ENCODE measurements around the gene RASGRP1. TPM values are rescaled to one million over a fixed set of nuclear protein-coding genes. Genes with fewer than 3 reads are reported as not detected.

RASGRP1 gene
- polyA plus RNA-seq, 1 donor (not counting 4 experiments of a cell fraction or from before 2014, with no cell fraction given): 0.28 TPM

DNA sequence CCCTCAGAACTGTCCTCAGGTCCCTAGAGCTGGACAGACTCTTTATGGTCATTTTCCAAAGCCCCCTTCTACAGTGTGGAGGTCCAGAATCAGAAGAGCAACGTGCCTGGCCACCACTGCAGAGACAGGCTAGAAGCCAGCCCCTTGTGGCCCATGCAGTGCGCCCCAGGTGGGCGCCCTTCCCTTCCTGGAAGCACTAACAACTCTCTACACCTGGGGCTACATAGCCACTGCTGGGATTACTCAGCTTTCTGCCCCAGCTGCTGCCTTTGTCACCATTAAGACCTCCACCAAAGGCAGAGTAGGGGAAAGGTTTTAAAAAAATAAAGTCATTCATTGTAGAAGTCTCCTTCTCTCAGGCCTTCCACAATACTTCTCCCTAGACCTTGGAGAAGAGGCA is 2.3 kb downstream of the RASGRP1 start:
- Histone ChIP-seq H3K9me1 (ENCODE audit: control insufficient read depth, extremely low read depth, insufficient read depth, low read length) (no peaks in the 10 kb centered on the region), H3K36me3 (ENCODE audit: control insufficient read depth in 2 of 2, extremely low read depth in 1 of 2, insufficient read depth in 2 of 2, low read length in 2 of 2) (no peaks in the 10 kb centered on the region), H3K9me3 (ENCODE audit: control insufficient read depth, low read depth, low read length) (no peaks in the 10 kb centered on the region), H3K79me2 (ENCODE audit: control insufficient read depth, insufficient read depth, low read length) (no peaks in the 10 kb centered on the region), H3K27ac (ENCODE audit: control insufficient read depth, insufficient read depth, low read length) (no peak overlapping the region), H3K4me1 (ENCODE audit: control insufficient read depth, extremely low read depth, insufficient read depth, low read length) (no peaks in the 10 kb centered on the region), H3K4me2 (ENCODE audit: control insufficient read depth, extremely low read depth, insufficient read depth, low read depth, low read length) (no peak overlapping the region), H3K27me3 (ENCODE audit: control insufficient read depth, extremely low read depth, insufficient read depth, low read length) (peaks cover 41% of the 10 kb centered on the region), H3K4me3 (ENCODE audit: control insufficient read depth in 2 of 3, extremely low read depth in 1 of 3, insufficient read depth in 2 of 3, low read depth in 1 of 3, low read length in 3 of 3) (no peak overlapping the region), H3K9ac (ENCODE audit: control insufficient read depth, extremely low read depth, insufficient read depth, low read length) (no peak overlapping the region), H4K20me1 (ENCODE audit: control insufficient read depth, extremely low read depth, insufficient read depth, low read length) (peaks cover 2% of the 10 kb centered on the region), H2AFZ (ENCODE audit: control insufficient read depth, low read length) (no peak overlapping the region)
- FAIRE-seq (no peak), DNase-seq (ENCODE audit: low read depth, low spot score) (no peak)
- TF ChIP-seq, protein P1, sequence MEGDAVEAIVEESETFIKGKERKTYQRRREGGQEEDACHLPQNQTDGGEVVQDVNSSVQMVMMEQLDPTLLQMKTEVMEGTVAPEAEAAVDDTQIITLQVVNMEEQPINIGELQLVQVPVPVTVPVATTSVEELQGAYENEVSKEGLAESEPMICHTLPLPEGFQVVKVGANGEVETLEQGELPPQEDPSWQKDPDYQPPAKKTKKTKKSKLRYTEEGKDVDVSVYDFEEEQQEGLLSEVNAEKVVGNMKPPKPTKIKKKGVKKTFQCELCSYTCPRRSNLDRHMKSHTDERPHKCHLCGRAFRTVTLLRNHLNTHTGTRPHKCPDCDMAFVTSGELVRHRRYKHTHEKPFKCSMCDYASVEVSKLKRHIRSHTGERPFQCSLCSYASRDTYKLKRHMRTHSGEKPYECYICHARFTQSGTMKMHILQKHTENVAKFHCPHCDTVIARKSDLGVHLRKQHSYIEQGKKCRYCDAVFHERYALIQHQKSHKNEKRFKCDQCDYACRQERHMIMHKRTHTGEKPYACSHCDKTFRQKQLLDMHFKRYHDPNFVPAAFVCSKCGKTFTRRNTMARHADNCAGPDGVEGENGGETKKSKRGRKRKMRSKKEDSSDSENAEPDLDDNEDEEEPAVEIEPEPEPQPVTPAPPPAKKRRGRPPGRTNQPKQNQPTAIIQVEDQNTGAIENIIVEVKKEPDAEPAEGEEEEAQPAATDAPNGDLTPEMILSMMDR (optimal IDR thresholded peaks at IDR 0.05 in 1 of 3, IDR thresholded peaks at IDR 0.05 in 1 of 3, conservative IDR thresholded peaks at IDR 0.05 in 1 of 3; ENCODE audit: extremely low read depth in 1 of 3, insufficient read depth in 2 of 3, low read length in 3 of 3): no peak
- no peak for TF ChIP-seq EZH2 (IDR thresholded peaks at IDR 0.05; ENCODE audit: low read length)
- dilution Hi-C loops (cut with MboI; ENCODE audit: extremely low pct_ligation_motif_present, low sequenced_read_pairs): no loop called here

DNA sequence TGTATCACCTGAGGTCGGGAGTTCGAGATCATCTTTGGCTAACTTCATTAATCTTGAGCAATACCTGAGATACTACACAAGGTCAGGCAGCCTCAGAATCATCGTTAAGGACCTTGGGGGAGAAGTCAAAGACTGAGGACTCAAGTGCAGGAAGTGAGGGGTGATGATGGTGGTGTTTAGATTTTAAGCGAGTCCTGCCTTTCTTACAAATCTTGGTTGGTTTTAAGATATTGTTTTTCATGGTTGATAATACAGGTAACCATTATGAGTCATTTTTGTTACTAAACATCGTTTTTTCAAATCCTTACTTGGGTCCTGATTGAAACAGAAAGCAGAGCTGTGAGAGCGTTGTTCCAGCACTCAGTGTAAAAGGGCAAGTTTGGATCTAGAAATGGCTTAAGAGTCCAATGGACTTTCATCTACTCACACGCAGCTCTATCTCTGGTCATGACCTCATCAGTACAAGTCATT is 4.1 kb downstream of the RASGRP1 start:
- no peak for FAIRE-seq
- Histone ChIP-seq H3K4me3 (ENCODE audit: control insufficient read depth in 2 of 3, extremely low read depth in 1 of 3, insufficient read depth in 2 of 3, low read depth in 1 of 3, low read length in 3 of 3) (no peak overlapping the region), H3K4me1 (ENCODE audit: control insufficient read depth, extremely low read depth, insufficient read depth, low read length) (no peaks in the 10 kb centered on the region), H3K27me3 (ENCODE audit: control insufficient read depth, extremely low read depth, insufficient read depth, low read length) (peaks cover 29% of the 10 kb centered on the region), H3K9me3 (ENCODE audit: control insufficient read depth, low read depth, low read length) (no peaks in the 10 kb centered on the region), H4K20me1 (ENCODE audit: control insufficient read depth, extremely low read depth, insufficient read depth, low read length) (peaks cover 2% of the 10 kb centered on the region), H3K36me3 (ENCODE audit: control insufficient read depth in 2 of 2, extremely low read depth in 1 of 2, insufficient read depth in 2 of 2, low read length in 2 of 2) (no peaks in the 10 kb centered on the region), H3K4me2 (ENCODE audit: control insufficient read depth, extremely low read depth, insufficient read depth, low read depth, low read length) (no peak overlapping the region), H3K9ac (ENCODE audit: control insufficient read depth, extremely low read depth, insufficient read depth, low read length) (no peak overlapping the region), H2AFZ (ENCODE audit: control insufficient read depth, low read length) (no peak overlapping the region), H3K9me1 (ENCODE audit: control insufficient read depth, extremely low read depth, insufficient read depth, low read length) (no peaks in the 10 kb centered on the region), H3K27ac (ENCODE audit: control insufficient read depth, insufficient read depth, low read length) (no peak overlapping the region), H3K79me2 (ENCODE audit: control insufficient read depth, insufficient read depth, low read length) (no peaks in the 10 kb centered on the region)
- dilution Hi-C loops (cut with MboI; ENCODE audit: extremely low pct_ligation_motif_present, low sequenced_read_pairs): no loop called here
- no peak for DNase-seq (ENCODE audit: low read depth, low spot score)
- TF ChIP-seq, protein P1 (optimal IDR thresholded peaks at IDR 0.05 in 1 of 3, IDR thresholded peaks at IDR 0.05 in 1 of 3, conservative IDR thresholded peaks at IDR 0.05 in 1 of 3; ENCODE audit: extremely low read depth in 1 of 3, insufficient read depth in 2 of 3, low read length in 3 of 3): no peak
- no peak for TF ChIP-seq EZH2 (IDR thresholded peaks at IDR 0.05; ENCODE audit: low read length)

All from keratinocyte (primary cell).